ELF-1 (cell line): ENCODE measurements around the gene MAS1.
"Not testable (repeated sequence)": the region's sequence is repeated elsewhere in the genome, so short reads cannot be mapped to it uniquely, and the experiment has no call there.

Experiments
- DNase-seq: peaks from one replicate; pipeline ENCODE4 v3.0.0-alpha.2; 2016; ENCODE audit warnings: low read depth, low spot score

Gene MAS1

GRCh38 chr6:159916752-159917151 is 26.0 kb downstream of the MAS1 start:
- no peak for DNase-seq

GRCh38 chr6:159919011-159919511 is 28.3 kb downstream of the MAS1 start:
- DNase-seq: no peak

- DNase-seq: no peak
Measured at GRCh38 chr6:159919800-159920199, 29.0 kb downstream of the MAS1 start.

DNA sequence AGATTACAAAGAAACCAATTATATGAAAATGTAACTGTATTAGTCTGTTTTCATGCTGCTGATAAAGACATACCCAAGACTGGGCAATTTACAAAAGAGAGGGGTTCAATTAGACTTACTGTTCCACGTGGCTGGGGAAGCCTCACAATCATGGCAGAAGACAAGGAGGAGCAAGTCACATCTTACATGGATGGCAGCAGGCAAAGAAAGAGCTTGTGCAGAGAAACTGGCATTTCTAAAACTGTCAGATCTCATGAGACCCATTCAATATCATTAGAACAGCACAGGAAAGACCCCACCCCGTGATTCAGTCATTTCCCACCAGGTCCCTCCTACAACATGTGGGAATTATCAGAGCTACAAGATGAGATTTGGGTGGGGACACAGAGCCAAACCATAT is 33.4 kb downstream of the MAS1 start:
- DNase-seq: not testable (repeated sequence)

DNA sequence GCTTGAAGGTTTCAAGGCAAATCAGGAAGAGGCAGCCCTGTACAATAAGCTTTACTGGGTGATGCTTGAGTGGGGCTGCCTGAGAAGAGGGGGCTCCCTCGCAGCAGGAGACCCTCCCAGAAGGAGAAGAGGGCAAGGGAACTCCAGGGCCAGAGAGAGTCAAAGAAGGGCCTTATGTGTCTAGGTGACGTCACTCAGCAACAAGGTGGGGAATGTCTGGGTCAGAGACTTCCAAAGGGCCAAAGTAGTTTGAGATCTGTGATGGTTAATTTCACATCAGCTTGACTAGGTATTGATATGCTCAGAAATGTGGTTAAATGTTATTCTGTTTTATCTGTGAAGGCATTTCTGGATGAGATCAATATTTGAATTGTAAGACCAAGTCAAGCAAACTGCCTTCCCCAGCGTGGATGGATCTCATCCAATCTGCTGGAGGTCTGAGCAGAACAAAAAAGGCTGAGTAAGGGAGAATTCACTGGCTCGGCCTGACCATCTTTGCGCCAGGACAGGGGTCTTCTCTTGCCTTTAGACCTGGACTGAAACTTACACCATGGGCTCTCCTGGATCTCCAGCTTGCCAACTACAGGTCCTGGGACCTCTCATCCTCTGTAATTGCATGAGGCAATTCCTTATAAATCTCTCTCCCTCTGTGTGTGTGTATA is 35.9 kb downstream of the MAS1 start:
- no peak for DNase-seq

DNA sequence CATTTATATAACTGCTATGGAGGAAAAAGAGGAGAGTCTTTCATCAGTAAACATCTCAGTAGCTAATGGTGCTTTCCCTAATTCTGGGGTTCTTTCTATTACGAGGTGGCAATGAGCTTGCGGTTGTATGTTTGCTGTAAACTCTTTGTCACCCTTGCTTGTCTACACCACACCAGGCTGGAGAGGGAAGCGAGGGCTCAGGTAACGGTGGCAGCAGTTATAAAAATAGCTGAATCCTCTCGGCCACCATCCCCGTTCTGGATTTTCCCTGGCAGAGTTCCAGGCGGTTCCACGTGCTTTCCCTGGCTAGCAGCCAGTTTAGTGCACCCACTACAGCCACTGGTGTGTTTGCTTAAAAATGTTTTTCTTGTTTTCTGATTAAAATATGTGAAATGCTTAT is 39.0 kb downstream of the MAS1 start:
- DNase-seq: no peak

- no peak for DNase-seq
Measured at GRCh38 chr6:159931112-159931511, 40.3 kb downstream of the MAS1 start.

- DNase-seq: no peak
Measured at GRCh38 chr6:159931846-159932245, 41.1 kb downstream of the MAS1 start.

GRCh38 chr6:159933077-159933476 is 42.3 kb downstream of the MAS1 start:
- DNase-seq: no peak

DNA sequence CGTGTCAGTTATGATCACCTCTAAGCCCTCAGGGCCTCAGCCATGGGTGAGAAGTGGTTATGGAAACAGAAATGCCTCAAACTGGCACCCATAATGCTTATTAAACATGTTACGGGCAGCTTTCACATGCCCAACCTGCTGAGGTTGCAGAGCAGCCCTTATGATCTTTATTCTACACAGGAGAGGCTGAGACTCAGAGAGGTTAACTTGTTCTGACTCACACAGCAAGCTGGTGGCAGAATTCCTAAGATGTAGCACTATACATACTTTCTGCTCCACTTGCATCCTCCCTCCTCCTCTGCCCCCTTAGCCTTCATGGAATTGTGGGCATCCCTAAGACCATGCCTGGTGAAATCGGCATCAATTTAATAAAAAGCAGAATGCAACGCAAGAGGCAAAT is 43.4 kb downstream of the MAS1 start:
- DNase-seq: no peak

GRCh38 chr6:159935065-159935464 is 44.3 kb downstream of the MAS1 start:
- no peak for DNase-seq

- DNase-seq: no peak
Measured at GRCh38 chr6:159935633-159936032, 44.8 kb downstream of the MAS1 start.

- DNase-seq: no peak
Measured at GRCh38 chr6:159939591-159940016, 48.8 kb downstream of the MAS1 start.
